Hepatocyte (in vitro differentiated cells): ENCODE results near the gene KLK5.
"Not testable (repeated sequence)": the region's sequence is repeated elsewhere in the genome, so short reads cannot be mapped to it uniquely, and the experiment has no call there.

Experiments used
- CTCF ChIP-seq: fragments of 200-600 bp; sonication (generic); IDR thresholded peaks from 2 replicates; pipeline ENCODE4 v1.5.1; 2016; ENCODE audit warnings: antibody characterized with exemption, mild to moderate bottlenecking; ENCODE audit not compliant: poor library complexity
- EZH2 ChIP-seq: fragments of 200-600 bp; sonication (generic); IDR thresholded peaks from 2 replicates; pipeline ENCODE4 v1.6.1; 2016; ENCODE audit warnings: antibody characterized with exemption, mild to moderate bottlenecking, borderline replicate concordance
- EZH2phosphoT487 ChIP-seq: fragments of 200-600 bp; sonication (generic); IDR thresholded peaks from one replicate; pipeline ENCODE4 v1.6.1; 2018; ENCODE audit warnings: antibody characterized with exemption, mild to moderate bottlenecking, low read depth, moderate library complexity; ENCODE audit not compliant: unreplicated experiment, severe bottlenecking

DNA sequence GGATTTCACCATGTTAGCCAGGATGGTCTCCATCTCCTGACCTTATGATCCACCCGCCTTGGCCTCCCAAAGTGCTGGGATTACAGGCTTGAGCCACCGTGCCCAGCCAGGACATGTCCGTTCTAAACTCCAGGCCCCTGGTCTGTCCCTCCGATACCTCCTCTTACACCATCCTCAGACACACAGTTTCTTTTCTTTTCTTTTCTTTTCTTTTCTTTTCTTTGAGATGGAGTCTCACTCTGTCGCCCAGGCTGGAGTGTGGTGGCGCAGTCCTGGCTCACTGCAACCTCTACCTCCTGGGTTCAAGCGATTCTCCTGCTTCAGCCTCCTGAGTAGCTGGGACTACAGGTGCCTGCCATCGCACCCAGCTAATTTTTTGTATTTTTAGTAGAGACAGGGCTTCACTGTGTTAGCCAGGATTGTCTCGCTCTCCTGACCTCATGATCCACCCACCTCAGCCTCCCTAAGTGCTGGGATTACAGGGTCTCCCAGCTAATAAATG lies 56.7 kb downstream of the KLK5 start:
- not testable (repeated sequence) for TF ChIP-seq CTCF, EZH2phosphoT487, EZH2
